Fibroblast of lung (primary cell): ENCODE measurements around the gene SLC25A27. TPM values are rescaled to one million over a fixed set of nuclear protein-coding genes. Genes with fewer than 3 reads are reported as not detected.

Source experiments
- DNase-seq, 2 donors: peaks; one replicate each; pipeline versions ENCODE4 v3.0.0 to v3.0.0-alpha.2; 2010; ENCODE audit warnings: low read depth in 2 of 2
- H2AFZ ChIP-seq: 2 replicates; pipeline ENCODE4 v1.5.1; 2012; ENCODE audit warnings: low read length, control low read depth, inconsistent platforms
- H3K27ac ChIP-seq: 2 replicates; pipeline ENCODE4 v1.5.1; 2011; ENCODE audit warnings: low read length, control low read depth; ENCODE audit not compliant: insufficient read depth
- H3K27me3 ChIP-seq: 2 replicates; pipeline ENCODE4 v1.5.1; 2011; ENCODE audit warnings: mild to moderate bottlenecking, low read length; ENCODE audit not compliant: control insufficient read depth, insufficient read depth
- H3K36me3 ChIP-seq: 2 replicates; pipeline ENCODE4 v1.5.1; 2011; ENCODE audit warnings: low read length; ENCODE audit not compliant: control insufficient read depth, insufficient read depth
- H3K4me1 ChIP-seq: 2 replicates; pipeline ENCODE4 v1.5.1; 2011; ENCODE audit warnings: low read length; ENCODE audit not compliant: control insufficient read depth, insufficient read depth; ENCODE audit errors: extremely low read depth
- H3K4me2 ChIP-seq: 2 replicates; pipeline ENCODE4 v1.5.1; 2011; ENCODE audit warnings: low read length, control low read depth; ENCODE audit not compliant: insufficient read depth; ENCODE audit errors: extremely low read depth
- H3K4me3 ChIP-seq, 4 experiments: fragments of 200-600 bp in 1 of 4; sonication (generic) in 1 of 4; replicated peaks in 1 of 4; 2 replicates each; pipeline ENCODE4 v1.5.1; 2011 to 2016; ENCODE audit warnings: low read length in 4 of 4, low read depth in 3 of 4, mild to moderate bottlenecking in 3 of 4, control low read depth in 2 of 4, inconsistent platforms in 1 of 4, mixed read lengths in 1 of 4; ENCODE audit not compliant: insufficient read depth in 1 of 4; ENCODE audit errors: control extremely low read depth in 1 of 4
- H3K79me2 ChIP-seq: 2 replicates; pipeline ENCODE4 v1.5.1; 2012; ENCODE audit warnings: mild to moderate bottlenecking, low read length, inconsistent platforms; ENCODE audit not compliant: control insufficient read depth, insufficient read depth
- H3K9ac ChIP-seq: 2 replicates; pipeline ENCODE4 v1.5.1; 2011; ENCODE audit warnings: mild to moderate bottlenecking, low read length, control low read depth; ENCODE audit not compliant: insufficient read depth
- H3K9me3 ChIP-seq: 2 replicates; pipeline ENCODE4 v1.5.1; 2012; ENCODE audit warnings: low read depth, low read length; ENCODE audit not compliant: control insufficient read depth, insufficient read depth
- H4K20me1 ChIP-seq: 2 replicates; pipeline ENCODE4 v1.5.1; 2011; ENCODE audit warnings: low read length; ENCODE audit not compliant: control insufficient read depth, insufficient read depth; ENCODE audit errors: extremely low read depth
- EZH2 ChIP-seq: IDR thresholded peaks from 2 replicates; pipeline ENCODE4 v1.5.1; 2012; ENCODE audit warnings: low read length, control low read depth, mild to moderate bottlenecking; ENCODE audit errors: missing control alignments
- polyA plus RNA-seq, 2 donors: library from polyadenylated mRNA; depleted of rRNA in 1 of 2; stranded (reverse) in 1 of 2; unstranded in 1 of 2; fragments of >200 nt; gene quantifications; 2 replicates each; pipeline ENCODE4 v1.2.1, GENCODE V29; 2011 to 2012; ENCODE audit warnings: missing spikeins in 1 of 2
- total RNA-seq: library from RNA; depleted of rRNA; stranded (reverse); fragments of >200 nt; gene quantifications from 2 replicates; pipeline ENCODE4 v1.2.1, GENCODE V29; 2014
- TF ChIP-seq, protein P1 (sequence below), 2 donors: IDR thresholded peaks in 1 of 2; conservative IDR thresholded peaks in 1 of 2; 1 replicate in 1 of 2; 2 replicates in 1 of 2; pipeline ENCODE4 v1.5.1; 2011 to 2012; ENCODE audit warnings: low read length in 2 of 2, control low read depth in 1 of 2, inconsistent platforms in 1 of 2, low read depth in 1 of 2, mild to moderate bottlenecking in 1 of 2

SLC25A27 gene
- total and polyA plus RNA-seq, 2 donors (not counting 1 experiment from before 2014, with no cell fraction given), result 5.2 to 18.7 TPM

DNA sequence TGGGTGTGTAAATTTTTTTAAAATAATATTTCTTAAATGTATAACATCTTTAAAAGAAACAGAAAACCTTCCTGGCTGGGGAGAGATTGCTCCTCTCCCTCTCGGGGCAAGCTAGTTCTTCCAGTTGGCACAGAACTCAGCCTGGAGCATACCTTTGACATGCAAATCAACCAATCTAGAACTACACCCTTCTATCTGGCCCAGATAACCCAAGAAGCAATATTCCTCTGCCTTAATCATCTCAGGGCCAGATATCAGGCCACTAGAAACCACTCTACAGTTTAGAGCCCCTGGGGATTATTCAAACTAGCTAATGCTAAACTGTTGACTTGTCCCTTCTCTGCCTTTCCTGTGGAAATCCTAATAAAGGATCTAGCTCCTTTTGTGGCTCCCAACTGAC is 34.0 kb upstream of the SLC25A27 start:
- no peaks in the 10 kb centered on the region for H3K79me2 ChIP-seq

DNA sequence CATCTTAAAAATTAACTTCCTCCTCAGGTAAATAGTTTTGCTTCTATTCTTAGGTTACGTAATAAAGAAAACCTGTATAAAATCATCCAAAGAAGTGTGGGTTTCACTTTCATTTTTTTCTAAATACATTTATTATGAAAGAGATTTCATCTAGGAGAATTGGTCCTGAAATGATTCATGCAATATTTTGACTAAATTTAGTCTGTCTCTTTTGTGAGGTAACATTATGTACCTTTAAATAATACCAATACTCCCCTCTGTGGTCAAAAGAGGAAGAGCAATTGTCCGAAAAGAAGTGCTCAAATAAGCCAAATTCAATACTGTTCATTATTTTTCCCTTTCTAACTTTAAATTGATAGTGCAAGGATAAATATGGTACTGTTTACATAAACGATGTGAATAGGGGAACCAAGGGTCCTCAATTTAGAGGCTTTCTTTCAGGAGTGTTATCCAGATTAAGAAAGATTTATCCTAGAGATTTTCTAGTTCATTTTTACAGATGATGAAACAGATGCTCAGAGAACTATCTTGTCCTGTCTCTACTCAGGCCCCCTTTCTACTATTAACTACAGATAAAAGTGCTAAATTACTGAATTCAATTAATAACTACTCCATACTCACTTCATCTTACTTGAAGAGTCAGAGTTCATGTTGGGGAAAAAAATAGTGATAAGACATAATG is 26.4 kb upstream of the SLC25A27 start:
- no peaks in the 10 kb centered on the region for H3K9me3 ChIP-seq
- no peak overlapping the region for H3K27ac ChIP-seq
- H3K9ac ChIP-seq, result no peak overlapping the region
- no peak overlapping the region for H2AFZ ChIP-seq
- H4K20me1 ChIP-seq, result no peaks in the 10 kb centered on the region
- no peak overlapping the region for H3K4me2 ChIP-seq
- no peaks in the 10 kb centered on the region for H3K36me3 ChIP-seq
- no peak overlapping the region for H3K4me3 ChIP-seq
- peak in 1 of 2 donors; percentile 64 for DNase-seq
- TF ChIP-seq EZH2, result no peak
- TF ChIP-seq, protein P1, sequence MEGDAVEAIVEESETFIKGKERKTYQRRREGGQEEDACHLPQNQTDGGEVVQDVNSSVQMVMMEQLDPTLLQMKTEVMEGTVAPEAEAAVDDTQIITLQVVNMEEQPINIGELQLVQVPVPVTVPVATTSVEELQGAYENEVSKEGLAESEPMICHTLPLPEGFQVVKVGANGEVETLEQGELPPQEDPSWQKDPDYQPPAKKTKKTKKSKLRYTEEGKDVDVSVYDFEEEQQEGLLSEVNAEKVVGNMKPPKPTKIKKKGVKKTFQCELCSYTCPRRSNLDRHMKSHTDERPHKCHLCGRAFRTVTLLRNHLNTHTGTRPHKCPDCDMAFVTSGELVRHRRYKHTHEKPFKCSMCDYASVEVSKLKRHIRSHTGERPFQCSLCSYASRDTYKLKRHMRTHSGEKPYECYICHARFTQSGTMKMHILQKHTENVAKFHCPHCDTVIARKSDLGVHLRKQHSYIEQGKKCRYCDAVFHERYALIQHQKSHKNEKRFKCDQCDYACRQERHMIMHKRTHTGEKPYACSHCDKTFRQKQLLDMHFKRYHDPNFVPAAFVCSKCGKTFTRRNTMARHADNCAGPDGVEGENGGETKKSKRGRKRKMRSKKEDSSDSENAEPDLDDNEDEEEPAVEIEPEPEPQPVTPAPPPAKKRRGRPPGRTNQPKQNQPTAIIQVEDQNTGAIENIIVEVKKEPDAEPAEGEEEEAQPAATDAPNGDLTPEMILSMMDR (conservative IDR thresholded peaks at IDR 0.05 in 1 of 2, IDR thresholded peaks at IDR 0.05 in 1 of 2; ENCODE audit: low read depth in 1 of 2, low read length in 2 of 2), result peak; percentile 49 to 69
- no peaks in the 10 kb centered on the region for H3K4me1 ChIP-seq
- H3K27me3 ChIP-seq, result no peaks in the 10 kb centered on the region
- no peaks in the 10 kb centered on the region for H3K79me2 ChIP-seq

More for the DNA sequence above, 34.0 kb upstream of the SLC25A27 start:
- H3K9me3 ChIP-seq, result no peaks in the 10 kb centered on the region
- H3K9ac ChIP-seq, result no peak overlapping the region
- H3K4me3 ChIP-seq, result no peak overlapping the region
- no peaks in the 10 kb centered on the region for H4K20me1 ChIP-seq
- TF ChIP-seq EZH2, result no peak
- TF ChIP-seq, protein P1 (conservative IDR thresholded peaks at IDR 0.05 in 1 of 2, IDR thresholded peaks at IDR 0.05 in 1 of 2; ENCODE audit: low read depth in 1 of 2, low read length in 2 of 2), result no peak
- no peaks in the 10 kb centered on the region for H3K36me3 ChIP-seq
- no peak overlapping the region for H3K4me2 ChIP-seq
- DNase-seq, result no peak
- H3K27ac ChIP-seq, result no peak overlapping the region
- H3K4me1 ChIP-seq, result no peaks in the 10 kb centered on the region
- no peak overlapping the region for H2AFZ ChIP-seq
- H3K27me3 ChIP-seq, result no peaks in the 10 kb centered on the region

DNA sequence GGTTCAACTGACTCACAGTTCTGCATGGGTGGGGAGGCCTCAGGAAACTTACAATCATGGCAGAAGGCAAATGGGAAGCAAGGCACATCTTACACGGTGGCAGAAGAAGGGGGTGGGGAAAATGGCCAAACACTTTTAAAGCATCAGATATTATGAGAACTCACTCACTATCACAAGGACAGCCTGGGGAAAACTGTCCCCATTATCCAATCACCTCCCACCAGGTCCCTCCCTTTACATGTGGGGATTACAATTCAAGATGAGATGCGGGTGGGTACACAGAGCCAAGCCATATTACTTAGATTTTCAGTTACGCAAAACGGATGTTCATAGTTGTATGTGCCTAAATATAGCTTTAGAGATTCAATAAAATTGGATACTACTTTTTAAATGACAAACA is 25.8 kb upstream of the SLC25A27 start:
- Histone ChIP-seq H3K4me2 (no peak overlapping the region), H3K27me3 (no peaks in the 10 kb centered on the region), H3K36me3 (no peaks in the 10 kb centered on the region), H3K4me3 (no peak overlapping the region), H3K9me3 (no peaks in the 10 kb centered on the region), H3K9ac (no peak overlapping the region), H4K20me1 (no peaks in the 10 kb centered on the region), H3K27ac (no peak overlapping the region), H3K4me1 (no peaks in the 10 kb centered on the region), H3K79me2 (no peaks in the 10 kb centered on the region), H2AFZ (no peak overlapping the region)
- no peak for DNase-seq
- no peak for TF ChIP-seq EZH2
- TF ChIP-seq, protein P1 (conservative IDR thresholded peaks at IDR 0.05 in 1 of 2, IDR thresholded peaks at IDR 0.05 in 1 of 2; ENCODE audit: low read depth in 1 of 2, low read length in 2 of 2), result no peak
